GM12878 (cell line): Measurements from ENCODE around the gene LSM3. TPM values are rescaled to one million over a fixed set of nuclear protein-coding genes. Genes with fewer than 3 reads are reported as not detected.

ENCODE experiments used
- ATAC-seq: fragments of 200-7000 bp; cut with Tn5 transposase; 3 replicates; pipeline ENCODE4 v1.9.1; 2020; ENCODE audit warnings: mild to moderate bottlenecking, moderate library complexity
- BruUV-seq: library from RNA; stranded (reverse); fragments of 400-500 nt; replicated peaks from 2 replicates; lab custom pipeline; 2021; lab: Mats Ljungman, UMichigan
- CTCF ChIA-PET: fragments of 300-600 bp; sonication (Branson Sonifier 250); formaldehyde crosslinking; extraction: SDS; loops from one replicate; lab custom pipeline; 2021; ENCODE audit warnings: inconsistent platforms; lab: Yijun Ruan, JAX
- POLR2A ChIA-PET: fragments of 350-600 bp; formaldehyde crosslinking; extraction: SDS; loops from one replicate; lab custom pipeline; 2021; ENCODE audit warnings: inconsistent platforms; lab: Charles Lee
- RAD21 ChIA-PET: fragments of 300-600 bp; sonication (Branson Sonifier 250); formaldehyde crosslinking; loops from one replicate; lab custom pipeline; 2023; ENCODE audit warnings: antibody characterized with exemption; ENCODE audit not compliant: unreplicated experiment; lab: Charles Lee
- SMC1A ChIA-PET: fragments of 300-600 bp; sonication (Branson Sonifier 250); formaldehyde crosslinking; loops from one replicate; lab custom pipeline; 2023; ENCODE audit not compliant: unreplicated experiment, uncharacterized antibody; lab: Charles Lee
- DNase-seq: peaks from one replicate; pipeline ENCODE4 v3.0.0-alpha.2; 2011; ENCODE audit warnings: low read depth, low spot score
- FAIRE-seq: peaks from 3 replicates; lab custom pipeline; 2011; peaks lifted over from hg19 to GRCh38; lab: Jason Lieb, UNC
- H2AFZ ChIP-seq: 2 replicates; pipeline ENCODE4 v1.6.0; 2011; ENCODE audit warnings: low read depth, low read length, control low read depth; ENCODE audit not compliant: control insufficient read depth
- H3K27ac ChIP-seq: 2 replicates; pipeline ENCODE4 v1.5.1; 2011; ENCODE audit warnings: control low read depth; ENCODE audit not compliant: control insufficient read depth, insufficient read depth
- H3K27me3 ChIP-seq, 2 experiments: replicated peaks in 1 of 2; 2 replicates each; pipeline versions ENCODE4 v1.6.0 to v1.6.1; 2011; ENCODE audit warnings: low read length in 1 of 2; ENCODE audit not compliant: control insufficient read depth in 2 of 2, insufficient read depth in 2 of 2
- H3K36me3 ChIP-seq, 2 experiments: 2 replicates each; pipeline ENCODE4 v1.5.1; 2011; ENCODE audit warnings: low read length in 1 of 2; ENCODE audit not compliant: control insufficient read depth in 2 of 2, insufficient read depth in 2 of 2
- H3K4me1 ChIP-seq: 2 replicates; pipeline ENCODE4 v1.6.1; 2011; ENCODE audit warnings: mild to moderate bottlenecking, low read length, moderate library complexity, mixed read lengths; ENCODE audit not compliant: control insufficient read depth, insufficient read depth
- H3K4me2 ChIP-seq: 2 replicates; pipeline ENCODE4 v1.6.0; 2011; ENCODE audit warnings: control low read depth; ENCODE audit not compliant: control insufficient read depth, insufficient read depth
- H3K4me3 ChIP-seq: fragments of 200-600 bp; sonication (generic); 2 replicates; pipeline ENCODE4 v1.5.1; 2016
- H3K79me2 ChIP-seq: 2 replicates; pipeline ENCODE4 v1.6.0; 2011; ENCODE audit warnings: low read length; ENCODE audit not compliant: control insufficient read depth, insufficient read depth
- H3K9ac ChIP-seq: 2 replicates; pipeline ENCODE4 v1.8.0; 2011; ENCODE audit warnings: low read length, control low read depth, mixed read lengths; ENCODE audit not compliant: control insufficient read depth, insufficient read depth
- H3K9me3 ChIP-seq: replicated peaks from 3 replicates; pipeline ENCODE4 v1.5.1; 2011; ENCODE audit warnings: mild to moderate bottlenecking, low read length; ENCODE audit not compliant: control insufficient read depth, insufficient read depth
- H4K20me1 ChIP-seq: 2 replicates; pipeline ENCODE4 v1.6.0; 2011; ENCODE audit not compliant: control insufficient read depth, insufficient read depth
- ATF7 ChIP-seq: fragments of 450-650 bp; IDR thresholded peaks from 2 replicates; pipeline ENCODE4 v1.6.1; 2016; ENCODE audit warnings: low read depth, mild to moderate bottlenecking
- ESRRA ChIP-seq: IDR thresholded peaks from 2 replicates; pipeline ENCODE4 v1.6.1; 2012; ENCODE audit warnings: mild to moderate bottlenecking, low read length, improper control_type of control experiment
- GATAD2B ChIP-seq: fragments of 450-650 bp; conservative IDR thresholded peaks from 2 replicates; pipeline ENCODE4 v1.6.1; 2017; ENCODE audit warnings: low read depth, mild to moderate bottlenecking, moderate library complexity
- IKZF2 ChIP-seq, 2 experiments: fragments of 450-650 bp; IDR thresholded peaks; 2 replicates each; pipeline ENCODE4 v1.6.1; 2017; ENCODE audit warnings: mild to moderate bottlenecking in 2 of 2, moderate library complexity in 2 of 2
- NKRF ChIP-seq: fragments of 450-650 bp; conservative IDR thresholded peaks from 2 replicates; pipeline ENCODE4 v1.6.1; 2017; ENCODE audit warnings: mild to moderate bottlenecking, moderate library complexity
- WGBS: methylation state at CpG from one replicate; pipeline ENCODE4 v1.1.6; 2016; ENCODE audit warnings: low lambda C conversion rate; ENCODE audit not compliant: insufficient replicate concordance, insufficient coverage; ENCODE audit errors: missing lambda C conversion rate; 5-methylcytosine and 5-hydroxymethylcytosine counted together
- in situ Hi-C: fragments of 300-500 bp; cut with MboI; formaldehyde crosslinking; loops from 9 replicates; pipeline ENCODE4 v1.14.3; 2018; ENCODE audit warnings: mixed read lengths
- intact Hi-C: fragments of 100-400 bp; cut with micrococcal nuclease; formaldehyde crosslinking; loops from one replicate; pipeline ENCODE4 v1.14.2; 2022; ENCODE audit not compliant: unreplicated experiment
- polyA plus RNA-seq, 11 experiments: library from polyadenylated mRNA; depleted of rRNA in 4 of 11; unstranded in 6 of 11; stranded (reverse) in 5 of 11; fragments of >200 nt; fragmentation: Nextera tagmentation in 4 of 11; fragmentation: Illumina TruSeq in 1 of 11; extraction: Ambion mirVana in 4 of 11; extraction: Trizol in 1 of 11; gene quantifications; 1 replicate in 1 of 11; 2 replicates in 10 of 11; pipeline versions ENCODE4 v1.2.1 to v1.2.3, GENCODE V29; 2011 to 2016; ENCODE audit warnings: inconsistent platforms in 2 of 11, missing spikeins in 2 of 11, low read depth in 1 of 11
- total RNA-seq, 4 experiments: library from RNA; depleted of rRNA in 3 of 4; stranded (reverse); fragments of >200 nt in 3 of 4; fragmentation: Illumina TruSeq in 1 of 4; extraction: Trizol in 1 of 4; gene quantifications; 2 replicates each; pipeline versions ENCODE4 v1.2.1 to v1.2.3, GENCODE V29; 2013 to 2021
- TF ChIP-seq, protein P1 (sequence below): fragments of 450-650 bp; formaldehyde crosslinking; IDR thresholded peaks from 2 replicates; pipeline ENCODE4 v1.4.0; 2022; ENCODE audit warnings: mild to moderate bottlenecking, moderate library complexity
- TF ChIP-seq, protein P2 (sequence below): IDR thresholded peaks from 2 replicates; pipeline ENCODE4 v1.6.1; 2012; ENCODE audit warnings: low read depth, low read length, improper control_type of control experiment

Gene LSM3
- total and polyA plus RNA-seq, 10 of the 15 experiments (the other 5 are each of a cell fraction or from before 2014, with no cell fraction given): 15.5 to 111 (median 29.1) TPM

GRCh38 chr3:14200276-14200675, 21.7 kb downstream of the LSM3 start:
- no peak overlapping the region for H3K27ac ChIP-seq
- DNase-seq (no peak), ATAC-seq (no peak), FAIRE-seq (no peak)
- TSS peak; percentile 13 for BruUV-seq
- ChIA-PET RAD21 (interaction anchor here (1.4 kb wide), 1 partner anchor 304 kb away, joined by 4 read pairs; no protein-coding TSS in a partner anchor), SMC1A (interaction anchor here (1.1 to 1.6 kb wide), 3 partner anchors 13 to 267 kb away, joined by 3 to 4 read pairs (median 3); no protein-coding TSS in a partner anchor), POLR2A (no interaction called here), CTCF (interaction anchor here (0.6 to 1.6 kb wide), 8 partner anchors 13 to 721 kb away, joined by 3 to 7 read pairs (median 3); partner anchors contain the start of genes LSM3 and XPC)
- intact Hi-C loops (loop anchor here (5.0 to 10.0 kb wide), 2 partner anchors 305 to 722 kb away; no protein-coding TSS in a partner anchor), in situ Hi-C loops (loop anchor here (5.0 kb wide), 1 partner anchor 277 kb away; no protein-coding TSS in a partner anchor)
- H3K36me3 ChIP-seq: peaks cover 6 to 7% of the 10 kb centered on the region in 2 experiments; a peak in 3 of 4 replicates
- no peaks in the 10 kb centered on the region for H3K9me3 ChIP-seq
- no peak overlapping the region for H3K4me3 ChIP-seq
- no peaks in the 10 kb centered on the region; the same call in 1 of the 2 replicates for H4K20me1 ChIP-seq
- TF ChIP-seq GATAD2B (no peak), NKRF (no peak)
- H2AFZ ChIP-seq: no peak overlapping the region
- H3K27me3 ChIP-seq: no peaks in the 10 kb centered on the region
- H3K9ac ChIP-seq: no peak overlapping the region
- whole genome bisulfite sequencing: 85% methylated on average over 4 of the region's 4 CpGs
- no peak overlapping the region for H3K4me2 ChIP-seq
- no peaks in the 10 kb centered on the region for H3K4me1 ChIP-seq
- H3K79me2 ChIP-seq: no peaks in the 10 kb centered on the region

DNA sequence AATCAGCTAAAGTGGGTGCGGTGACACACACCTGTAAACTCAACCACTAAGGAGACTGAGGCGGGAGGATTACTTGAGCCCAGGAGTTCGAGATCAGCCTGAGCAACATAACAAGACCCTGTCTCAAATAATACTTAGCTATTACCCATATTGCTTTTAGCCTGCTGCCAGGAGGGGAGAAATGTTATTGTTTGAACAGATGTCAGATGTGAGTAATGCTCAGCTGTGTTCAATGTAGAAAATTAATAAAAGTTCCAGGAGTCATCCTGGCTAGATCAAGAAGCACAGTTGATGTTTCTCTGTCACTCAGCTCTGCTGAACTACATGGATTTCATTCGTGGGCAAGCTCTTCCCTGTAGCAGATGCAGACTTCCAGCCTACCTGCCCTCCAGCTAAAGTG, 22.2 kb downstream of the LSM3 start:
- Histone ChIP-seq H3K4me3 (no peak overlapping the region), H3K4me1 (no peaks in the 10 kb centered on the region), H3K27ac (no peak overlapping the region), H3K4me2 (no peak overlapping the region), H2AFZ (no peak overlapping the region), H3K9ac (no peak overlapping the region), H3K79me2 (no peaks in the 10 kb centered on the region), H3K36me3 (peaks cover 6 to 7% of the 10 kb centered on the region in 2 experiments; a peak in 3 of 4 replicates), H3K27me3 (no peaks in the 10 kb centered on the region), H3K9me3 (no peaks in the 10 kb centered on the region), H4K20me1 (no peaks in the 10 kb centered on the region; the same call in 1 of the 2 replicates)
- ChIA-PET POLR2A (no interaction called here), SMC1A (interaction anchor here (1.1 to 1.6 kb wide), 4 partner anchors 12 to 266 kb away, joined by 3 to 4 read pairs (median 4); no protein-coding TSS in a partner anchor), CTCF (interaction anchor here (0.5 to 1.3 kb wide), 8 partner anchors 13 to 720 kb away, joined by 3 read pairs; partner anchors contain the start of genes LSM3 and XPC), RAD21 (interaction anchor here (1.4 kb wide), 1 partner anchor 304 kb away, joined by 4 read pairs; no protein-coding TSS in a partner anchor)
- intact Hi-C loops: loop anchor here (5.0 to 10.0 kb wide), 2 partner anchors 306 to 721 kb away; no protein-coding TSS in a partner anchor
- FAIRE-seq (no peak), ATAC-seq (no peak), DNase-seq (no peak)
- BruUV-seq: no TSS peak
- in situ Hi-C loops: loop anchor here (5.0 kb wide), 1 partner anchor 276 kb away; no protein-coding TSS in a partner anchor
- WGBS: 94% methylated on average over 4 of the region's 4 CpGs
- TF ChIP-seq ESRRA (no peak), ATF7 (no peak), IKZF2 (IDR thresholded peaks at IDR 0.05) (no peak)
- TF ChIP-seq, protein P1, sequence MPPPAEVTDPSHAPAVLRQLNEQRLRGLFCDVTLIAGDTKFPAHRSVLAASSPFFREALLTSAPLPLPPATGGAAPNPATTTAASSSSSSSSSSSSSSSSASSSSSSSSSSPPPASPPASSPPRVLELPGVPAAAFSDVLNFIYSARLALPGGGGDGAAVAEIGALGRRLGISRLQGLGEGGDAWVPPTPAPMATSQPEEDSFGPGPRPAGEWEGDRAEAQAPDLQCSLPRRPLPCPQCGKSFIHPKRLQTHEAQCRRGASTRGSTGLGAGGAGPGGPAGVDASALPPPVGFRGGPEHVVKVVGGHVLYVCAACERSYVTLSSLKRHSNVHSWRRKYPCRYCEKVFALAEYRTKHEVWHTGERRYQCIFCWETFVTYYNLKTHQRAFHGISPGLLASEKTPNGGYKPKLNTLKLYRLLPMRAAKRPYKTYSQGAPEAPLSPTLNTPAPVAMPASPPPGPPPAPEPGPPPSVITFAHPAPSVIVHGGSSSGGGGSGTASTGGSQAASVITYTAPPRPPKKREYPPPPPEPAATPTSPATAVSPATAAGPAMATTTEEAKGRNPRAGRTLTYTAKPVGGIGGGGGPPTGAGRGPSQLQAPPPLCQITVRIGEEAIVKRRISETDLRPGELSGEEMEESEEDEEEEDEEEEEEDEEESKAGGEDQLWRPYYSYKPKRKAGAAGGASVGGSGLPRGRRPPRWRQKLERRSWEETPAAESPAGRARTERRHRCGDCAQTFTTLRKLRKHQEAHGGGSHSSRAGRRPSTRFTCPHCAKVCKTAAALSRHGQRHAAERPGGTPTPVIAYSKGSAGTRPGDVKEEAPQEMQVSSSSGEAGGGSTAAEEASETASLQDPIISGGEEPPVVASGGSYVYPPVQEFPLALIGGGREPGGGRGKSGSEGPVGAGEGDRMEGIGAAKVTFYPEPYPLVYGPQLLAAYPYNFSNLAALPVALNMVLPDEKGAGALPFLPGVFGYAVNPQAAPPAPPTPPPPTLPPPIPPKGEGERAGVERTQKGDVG: no peak
- TF ChIP-seq, protein P2, sequence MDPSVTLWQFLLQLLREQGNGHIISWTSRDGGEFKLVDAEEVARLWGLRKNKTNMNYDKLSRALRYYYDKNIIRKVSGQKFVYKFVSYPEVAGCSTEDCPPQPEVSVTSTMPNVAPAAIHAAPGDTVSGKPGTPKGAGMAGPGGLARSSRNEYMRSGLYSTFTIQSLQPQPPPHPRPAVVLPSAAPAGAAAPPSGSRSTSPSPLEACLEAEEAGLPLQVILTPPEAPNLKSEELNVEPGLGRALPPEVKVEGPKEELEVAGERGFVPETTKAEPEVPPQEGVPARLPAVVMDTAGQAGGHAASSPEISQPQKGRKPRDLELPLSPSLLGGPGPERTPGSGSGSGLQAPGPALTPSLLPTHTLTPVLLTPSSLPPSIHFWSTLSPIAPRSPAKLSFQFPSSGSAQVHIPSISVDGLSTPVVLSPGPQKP: no peak
